ENCODE results near the gene SLC7A7. TPM values are rescaled to one million over a fixed set of nuclear protein-coding genes. Genes with fewer than 3 reads are reported as not detected.

The SLC7A7 gene
- total RNA-seq, 1 donor from 2014 or later: 4.6 TPM

DNA sequence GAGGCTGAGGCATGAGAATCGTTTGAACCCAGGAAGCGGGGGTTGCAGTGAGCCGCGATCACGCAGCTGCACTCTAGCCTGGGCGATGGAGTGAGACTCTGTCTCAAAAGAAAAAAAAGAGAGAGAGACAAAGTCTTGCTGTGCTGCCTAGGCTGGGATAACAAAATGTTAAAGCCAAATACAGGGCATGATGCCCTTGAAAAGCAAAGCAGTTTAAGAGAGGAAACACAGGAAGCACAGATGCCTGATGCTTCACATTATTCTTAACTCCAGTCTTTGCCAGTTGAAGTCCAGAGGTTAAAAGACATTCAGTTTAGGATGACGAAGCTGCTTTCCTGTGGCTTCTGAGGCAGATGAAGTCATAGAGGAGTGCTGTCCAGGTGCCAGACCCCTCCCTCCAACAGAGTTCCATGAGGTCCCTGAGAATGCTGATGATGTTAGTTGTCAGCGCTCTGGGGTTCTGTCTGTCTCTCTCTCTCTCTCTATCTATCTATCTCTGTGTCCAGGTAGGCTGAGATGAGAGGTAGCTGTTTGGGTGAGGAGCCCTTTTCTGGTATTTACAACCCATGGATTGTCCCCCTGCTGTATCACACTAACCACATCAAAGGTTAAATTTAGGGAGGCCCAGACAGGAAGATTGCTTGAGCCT lies 9.6 kb upstream of the SLC7A7 start:
- intact Hi-C loops (cut with micrococcal nuclease): no loop called here
- Histone ChIP-seq H3K9me3 (replicated peaks) (no peaks in the 10 kb centered on the region), H3K27me3 (ENCODE audit: low read depth) (no peaks in the 10 kb centered on the region), H3K4me3 (no peak overlapping the region), H3K4me1 (peaks cover 26% of the 10 kb centered on the region), H3K36me3 (no peaks in the 10 kb centered on the region), H3K27ac (replicated peaks) (no peak overlapping the region)
- TF ChIP-seq, protein P1, sequence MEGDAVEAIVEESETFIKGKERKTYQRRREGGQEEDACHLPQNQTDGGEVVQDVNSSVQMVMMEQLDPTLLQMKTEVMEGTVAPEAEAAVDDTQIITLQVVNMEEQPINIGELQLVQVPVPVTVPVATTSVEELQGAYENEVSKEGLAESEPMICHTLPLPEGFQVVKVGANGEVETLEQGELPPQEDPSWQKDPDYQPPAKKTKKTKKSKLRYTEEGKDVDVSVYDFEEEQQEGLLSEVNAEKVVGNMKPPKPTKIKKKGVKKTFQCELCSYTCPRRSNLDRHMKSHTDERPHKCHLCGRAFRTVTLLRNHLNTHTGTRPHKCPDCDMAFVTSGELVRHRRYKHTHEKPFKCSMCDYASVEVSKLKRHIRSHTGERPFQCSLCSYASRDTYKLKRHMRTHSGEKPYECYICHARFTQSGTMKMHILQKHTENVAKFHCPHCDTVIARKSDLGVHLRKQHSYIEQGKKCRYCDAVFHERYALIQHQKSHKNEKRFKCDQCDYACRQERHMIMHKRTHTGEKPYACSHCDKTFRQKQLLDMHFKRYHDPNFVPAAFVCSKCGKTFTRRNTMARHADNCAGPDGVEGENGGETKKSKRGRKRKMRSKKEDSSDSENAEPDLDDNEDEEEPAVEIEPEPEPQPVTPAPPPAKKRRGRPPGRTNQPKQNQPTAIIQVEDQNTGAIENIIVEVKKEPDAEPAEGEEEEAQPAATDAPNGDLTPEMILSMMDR (IDR thresholded peaks at IDR 0.05; ENCODE audit: borderline replicate concordance): no peak
- DNase-seq: no peak

DNA sequence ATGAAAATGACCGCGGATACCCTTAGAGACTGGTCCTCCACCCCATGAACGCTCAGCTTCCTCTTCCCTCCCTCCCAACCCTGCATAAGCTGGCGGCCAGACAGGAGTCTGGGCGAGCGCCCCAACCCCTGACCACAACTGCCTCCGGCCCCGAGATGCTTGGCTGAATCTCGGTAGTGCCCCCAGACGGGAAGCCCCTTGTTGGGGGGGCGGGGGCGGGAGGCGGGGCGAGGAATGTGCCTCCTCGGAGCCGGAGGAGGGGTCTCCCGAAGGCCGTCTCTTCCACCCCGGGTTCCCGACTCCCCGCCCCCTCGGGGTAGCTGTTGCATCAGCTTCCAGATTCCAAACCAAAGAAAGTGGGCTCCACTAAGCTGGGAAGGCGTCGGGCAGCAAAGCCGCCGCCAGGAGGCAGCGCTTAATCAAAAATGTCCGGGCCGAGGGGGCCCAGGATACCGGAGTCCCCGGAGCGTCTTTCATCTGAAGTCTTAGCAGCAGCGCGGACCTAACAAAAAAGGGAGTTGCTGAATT lies 7.4 kb upstream of the SLC7A7 start:
- intact Hi-C loops (cut with micrococcal nuclease): no loop called here
- no peaks in the 10 kb centered on the region for H3K36me3 ChIP-seq
- TF ChIP-seq, protein P1 (IDR thresholded peaks at IDR 0.05; ENCODE audit: borderline replicate concordance): peak; percentile 94
- peak; percentile 74 for DNase-seq
- no peaks in the 10 kb centered on the region for H3K27me3 ChIP-seq (ENCODE audit: low read depth)
- peaks cover 39% of the 10 kb centered on the region for H3K4me1 ChIP-seq
- peak overlapping the region; percentile 62 for H3K4me3 ChIP-seq
- peak overlapping the region; percentile 24 for H3K27ac ChIP-seq (replicated peaks)
- H3K9me3 ChIP-seq (replicated peaks): no peaks in the 10 kb centered on the region

DNA sequence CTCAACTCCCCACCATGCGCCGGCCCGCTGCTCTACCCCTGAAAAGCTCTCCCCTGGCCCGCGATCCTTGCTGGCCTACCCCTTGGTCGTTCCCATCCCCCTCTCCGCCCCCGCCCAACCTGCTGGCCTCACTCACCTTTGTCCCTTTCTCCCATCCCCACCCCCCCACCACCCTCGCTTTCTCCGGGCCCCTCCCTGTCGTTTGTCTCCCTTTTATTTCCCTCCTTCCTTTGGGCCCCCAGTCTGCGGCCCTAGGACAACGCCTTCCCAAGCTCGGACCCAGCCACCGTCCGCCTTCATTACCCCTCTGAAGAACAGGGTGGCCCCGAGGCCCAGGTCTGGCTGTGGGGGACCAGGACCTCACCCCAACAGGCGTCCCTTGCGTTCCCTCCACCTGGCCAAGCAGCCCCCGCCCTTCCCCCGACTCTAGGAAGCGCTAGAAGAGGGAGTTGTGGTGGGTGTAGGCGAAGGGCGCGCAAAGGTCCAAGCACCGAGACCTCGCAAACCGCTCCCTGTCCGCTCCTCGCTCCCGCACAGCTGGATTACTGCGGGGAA lies 6.9 kb upstream of the SLC7A7 start:
- peak overlapping the region; percentile 24 for H3K27ac ChIP-seq (replicated peaks)
- intact Hi-C loops (cut with micrococcal nuclease): no loop called here
- H3K4me3 ChIP-seq: peak overlapping the region; percentile 62
- TF ChIP-seq, protein P1 (IDR thresholded peaks at IDR 0.05; ENCODE audit: borderline replicate concordance): no peak
- no peaks in the 10 kb centered on the region for H3K9me3 ChIP-seq (replicated peaks)
- no peaks in the 10 kb centered on the region for H3K36me3 ChIP-seq
- DNase-seq: no peak
- no peaks in the 10 kb centered on the region for H3K27me3 ChIP-seq (ENCODE audit: low read depth)
- H3K4me1 ChIP-seq: peaks cover 39% of the 10 kb centered on the region

DNA sequence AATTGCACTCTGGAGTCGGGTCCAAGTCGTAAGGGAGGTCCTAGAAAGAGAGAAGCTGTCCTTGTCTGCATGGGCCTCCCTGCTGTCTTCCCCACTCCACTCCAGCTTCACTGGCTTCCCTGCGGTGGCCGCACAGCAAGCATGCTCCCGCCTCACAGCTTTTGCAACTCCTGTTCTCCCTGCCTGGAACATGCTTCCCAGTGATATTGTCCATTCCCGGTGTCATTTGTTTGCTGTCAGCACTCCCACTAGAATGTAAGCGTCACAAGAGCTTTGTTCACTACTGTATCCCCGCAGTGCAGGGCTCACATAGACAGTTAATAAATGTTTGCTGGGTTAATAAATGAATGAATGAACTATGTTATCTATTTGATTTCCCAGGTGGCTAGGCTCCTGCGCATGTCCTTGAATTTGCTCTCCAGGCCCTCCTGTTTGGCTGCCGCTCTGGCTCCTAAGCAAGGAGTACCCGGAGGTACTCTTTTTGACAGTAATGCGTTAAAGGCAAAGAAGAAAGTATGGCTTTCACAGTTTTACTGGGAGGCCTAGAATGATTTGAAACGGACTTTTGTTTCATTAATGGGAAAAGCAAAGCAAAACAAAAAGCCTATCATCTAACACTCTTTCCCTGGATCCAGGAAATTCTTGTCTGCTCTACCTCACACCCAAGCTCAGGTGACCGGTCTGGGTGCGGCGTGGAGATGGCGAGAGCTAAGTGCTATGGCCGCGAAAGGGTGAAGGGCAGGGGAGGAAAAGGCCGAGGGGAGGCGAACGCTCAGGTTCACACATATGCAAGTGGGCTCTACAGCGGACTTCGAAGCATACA lies 6.2 kb upstream of the SLC7A7 start:
- Histone ChIP-seq H3K4me1 (peaks cover 39% of the 10 kb centered on the region), H3K4me3 (no peak overlapping the region), H3K36me3 (no peaks in the 10 kb centered on the region), H3K27ac (replicated peaks) (no peak overlapping the region), H3K9me3 (replicated peaks) (no peaks in the 10 kb centered on the region), H3K27me3 (ENCODE audit: low read depth) (no peaks in the 10 kb centered on the region)
- TF ChIP-seq, protein P1 (IDR thresholded peaks at IDR 0.05; ENCODE audit: borderline replicate concordance): no peak
- intact Hi-C loops (cut with micrococcal nuclease): no loop called here
- DNase-seq: no peak

DNA sequence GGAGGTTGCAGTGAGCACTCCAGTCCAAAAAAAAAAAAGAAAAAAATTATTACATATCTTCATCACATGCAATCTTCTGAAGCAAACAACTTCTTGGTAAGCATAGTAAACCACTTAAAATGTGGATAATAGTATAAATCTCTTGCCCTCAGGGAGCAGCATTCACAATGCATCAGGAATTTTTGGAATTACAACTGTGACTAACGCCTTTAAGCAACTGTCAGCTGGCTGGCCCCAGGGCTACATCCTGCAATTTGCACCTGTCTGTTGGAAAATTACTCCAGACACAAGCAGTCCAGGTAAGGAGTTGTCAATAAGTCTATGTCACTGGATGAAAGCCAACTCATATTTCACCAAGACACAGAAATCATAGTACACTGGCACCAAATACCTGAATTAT lies 5.5 kb upstream of the SLC7A7 start:
- DNase-seq: no peak
- H3K4me3 ChIP-seq: no peak overlapping the region
- intact Hi-C loops (cut with micrococcal nuclease): no loop called here
- no peaks in the 10 kb centered on the region for H3K27me3 ChIP-seq (ENCODE audit: low read depth)
- TF ChIP-seq, protein P1 (IDR thresholded peaks at IDR 0.05; ENCODE audit: borderline replicate concordance): no peak
- peaks cover 39% of the 10 kb centered on the region for H3K4me1 ChIP-seq
- H3K27ac ChIP-seq (replicated peaks): no peak overlapping the region
- no peaks in the 10 kb centered on the region for H3K9me3 ChIP-seq (replicated peaks)
- no peaks in the 10 kb centered on the region for H3K36me3 ChIP-seq
